ENCODE results near the gene PTH1R. TPM values are rescaled to one million over a fixed set of nuclear protein-coding genes. Genes with fewer than 3 reads are reported as not detected.

PTH1R gene
- total RNA-seq, 2 experiments from 2014 or later = not detected

DNA sequence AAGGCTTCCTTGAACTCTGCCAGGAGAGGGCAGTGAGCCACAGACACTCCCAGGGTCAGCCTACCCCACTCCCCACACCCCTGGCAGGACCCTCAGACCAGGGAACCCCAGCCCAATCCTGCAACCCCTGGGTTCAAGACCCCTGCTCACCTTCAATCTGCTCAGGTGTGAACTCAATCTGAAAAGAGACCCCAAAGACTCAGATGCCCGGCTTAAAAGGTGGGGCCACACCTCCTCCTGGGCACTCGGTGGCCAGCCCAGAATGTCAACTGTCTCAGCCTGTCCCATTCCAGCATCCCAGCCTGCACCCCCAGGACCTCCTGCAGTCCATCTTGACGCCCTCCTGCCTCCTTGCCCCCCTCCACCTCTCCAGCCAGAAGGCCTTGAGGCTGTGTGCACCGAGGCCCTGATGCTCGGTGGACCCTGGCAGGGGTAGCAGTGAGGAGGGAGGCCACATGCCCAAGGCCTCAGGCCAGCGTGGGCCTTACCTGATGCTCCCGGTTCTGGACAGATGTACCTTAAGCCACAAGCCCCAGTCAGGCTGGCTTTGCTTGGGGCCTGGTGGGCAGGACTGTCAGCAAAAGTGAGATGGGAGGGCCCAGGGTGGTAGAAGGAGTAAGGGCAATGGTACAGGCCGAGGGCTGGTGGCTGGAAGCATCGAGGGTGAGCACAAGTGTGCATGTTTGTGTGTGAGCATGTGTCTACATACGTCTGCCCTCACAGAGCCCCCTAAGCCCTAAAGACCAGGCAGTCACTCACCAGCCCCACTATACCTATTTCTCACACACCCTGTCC, 16.5 kb upstream of the PTH1R start:
- Mint-ChIP-seq H3K9me3 (no peaks in the 10 kb centered on the region), H3K27me3 (ENCODE audit: low read depth) (no peaks in the 10 kb centered on the region), H3K4me3 (no peak overlapping the region), H3K36me3 (ENCODE audit: low read depth) (no peaks in the 10 kb centered on the region), H3K27ac (no peak overlapping the region), H3K4me1 (ENCODE audit: low read depth) (no peaks in the 10 kb centered on the region)
- CTCF ChIA-PET = no interaction called here
- DNase-seq = peak; percentile 2
- intact Hi-C loops (cut with micrococcal nuclease) = no loop called here

DNA sequence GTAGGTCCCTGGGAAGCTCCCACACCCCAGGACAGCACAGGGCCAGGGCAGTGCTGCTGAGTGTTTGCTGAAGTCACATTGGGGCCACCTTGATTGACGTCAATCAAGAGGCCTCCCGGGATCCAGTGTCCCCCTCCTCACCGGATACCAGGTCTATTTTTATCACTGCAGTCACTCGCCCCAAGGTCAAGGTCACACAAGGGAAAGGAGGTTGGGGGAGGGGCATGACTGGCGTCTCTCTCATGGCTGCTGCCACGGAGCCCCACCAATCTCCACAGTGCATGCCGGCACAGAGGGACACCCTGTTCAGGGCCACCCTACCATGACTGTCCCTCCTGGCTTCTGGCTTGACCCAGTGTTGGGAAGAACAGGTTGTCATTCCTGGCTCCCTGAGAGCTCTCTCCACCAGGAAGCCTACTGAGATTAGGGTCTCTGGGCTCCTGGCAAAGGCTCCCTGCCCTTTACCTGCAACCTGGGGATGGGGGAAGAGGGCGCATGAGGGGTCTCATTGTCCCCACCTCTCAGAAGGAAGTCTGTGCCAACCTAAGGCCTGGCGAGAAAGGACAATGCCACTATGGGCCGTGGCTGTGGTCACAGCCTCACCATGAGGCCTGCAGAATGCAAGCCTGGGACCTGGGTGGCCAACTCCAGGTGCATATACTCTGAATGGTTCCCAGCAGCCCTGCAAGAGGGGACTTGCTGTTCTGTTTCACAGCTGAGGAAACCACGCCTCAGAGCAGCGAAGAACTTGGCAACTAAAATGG, 15.7 kb upstream of the PTH1R start:
- DNase-seq = peak; percentile 1
- no peaks in the 10 kb centered on the region for H3K4me1 Mint-ChIP-seq (ENCODE audit: low read depth)
- intact Hi-C loops (cut with micrococcal nuclease) = no loop called here
- CTCF ChIA-PET = interaction anchor here (1.4 kb wide), 1 partner anchor 48 kb away, joined by 5 read pairs; no protein-coding TSS in a partner anchor
- no peaks in the 10 kb centered on the region for H3K27me3 Mint-ChIP-seq (ENCODE audit: low read depth)
- no peak overlapping the region for H3K27ac Mint-ChIP-seq
- H3K9me3 Mint-ChIP-seq = no peaks in the 10 kb centered on the region
- no peaks in the 10 kb centered on the region for H3K36me3 Mint-ChIP-seq (ENCODE audit: low read depth)
- H3K4me3 Mint-ChIP-seq = no peak overlapping the region

GRCh38 chr3:46862369-46863025, 15.0 kb upstream of the PTH1R start:
- intact Hi-C loops (cut with micrococcal nuclease) = no loop called here
- Mint-ChIP-seq H3K4me1 (ENCODE audit: low read depth) (no peaks in the 10 kb centered on the region), H3K27ac (no peak overlapping the region), H3K27me3 (ENCODE audit: low read depth) (no peaks in the 10 kb centered on the region), H3K4me3 (no peak overlapping the region), H3K36me3 (ENCODE audit: low read depth) (no peaks in the 10 kb centered on the region), H3K9me3 (no peaks in the 10 kb centered on the region)
- CTCF ChIA-PET = interaction anchor here (1.4 to 1.5 kb wide), 2 partner anchors 33 to 47 kb away, joined by 5 to 6 read pairs; no protein-coding TSS in a partner anchor
- peak; percentile 4 for DNase-seq

GRCh38 chr3:46863261-46863782, 14.2 kb upstream of the PTH1R start, which contains the start of gene MYL3:
TSS of gene MYL3 (minus strand) at chr3:46863444. CDS start at chr3:46863390, 54 bp downstream.
- intact Hi-C loops (cut with micrococcal nuclease) = no loop called here
- Mint-ChIP-seq H3K4me1 (ENCODE audit: low read depth) (no peaks in the 10 kb centered on the region), H3K36me3 (ENCODE audit: low read depth) (no peaks in the 10 kb centered on the region), H3K27me3 (ENCODE audit: low read depth) (no peaks in the 10 kb centered on the region), H3K9me3 (no peaks in the 10 kb centered on the region), H3K4me3 (no peak within 1 kb of the TSS), H3K27ac (no peak within 1 kb of the TSS)
- no peak for DNase-seq
- CTCF ChIA-PET = interaction anchor here (1.4 to 1.5 kb wide), 2 partner anchors 32 to 46 kb away, joined by 5 to 6 read pairs; no protein-coding TSS in a partner anchor

DNA sequence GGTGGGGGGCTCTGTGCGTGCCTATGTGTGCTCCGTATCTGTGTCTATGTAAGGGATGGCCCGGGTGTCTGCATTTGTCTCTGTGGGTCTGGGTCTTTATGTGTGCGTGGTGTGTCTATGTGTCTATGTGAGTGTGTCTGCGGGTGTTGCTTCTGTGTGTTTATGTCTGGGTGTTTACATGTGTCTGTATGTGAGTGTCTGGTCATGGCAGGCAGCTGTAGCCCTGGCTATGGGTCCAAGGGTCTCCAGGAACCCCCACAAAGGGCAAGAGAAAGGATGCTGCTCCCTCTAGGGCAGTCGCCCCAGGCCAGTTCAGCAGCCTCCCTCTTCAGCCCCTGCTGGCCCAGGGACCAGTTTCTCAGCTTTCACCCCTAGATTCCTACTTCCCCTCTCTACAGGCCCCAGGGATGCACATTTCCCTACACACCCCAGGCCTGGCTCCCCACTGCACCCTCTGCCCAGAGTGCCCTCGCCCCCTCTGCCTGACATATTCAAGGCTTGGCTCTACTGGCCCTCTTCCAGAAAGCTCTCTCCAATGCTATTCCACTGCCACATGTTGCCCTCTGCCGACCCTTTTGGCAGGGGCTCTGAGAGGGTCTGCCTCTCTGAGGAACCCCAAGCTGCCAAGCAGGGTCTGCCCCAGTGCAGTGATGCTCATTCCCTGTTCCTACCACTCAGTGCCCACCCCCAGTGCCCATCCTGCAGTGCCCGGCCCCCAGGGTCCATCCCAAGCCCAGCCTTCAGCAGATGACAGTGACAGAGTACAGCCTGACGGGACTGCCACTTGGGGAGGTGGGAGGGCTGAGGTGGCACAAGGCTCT, 13.2 kb upstream of the PTH1R start:
- intact Hi-C loops (cut with micrococcal nuclease) = no loop called here
- Mint-ChIP-seq H3K36me3 (ENCODE audit: low read depth) (no peaks in the 10 kb centered on the region), H3K27me3 (ENCODE audit: low read depth) (no peaks in the 10 kb centered on the region), H3K9me3 (no peaks in the 10 kb centered on the region), H3K27ac (no peak overlapping the region), H3K4me3 (no peak overlapping the region), H3K4me1 (ENCODE audit: low read depth) (no peaks in the 10 kb centered on the region)
- CTCF ChIA-PET = interaction anchor here (1.5 kb wide), 1 partner anchor 31 kb away, joined by 6 read pairs; no protein-coding TSS in a partner anchor
- no peak for DNase-seq

DNA sequence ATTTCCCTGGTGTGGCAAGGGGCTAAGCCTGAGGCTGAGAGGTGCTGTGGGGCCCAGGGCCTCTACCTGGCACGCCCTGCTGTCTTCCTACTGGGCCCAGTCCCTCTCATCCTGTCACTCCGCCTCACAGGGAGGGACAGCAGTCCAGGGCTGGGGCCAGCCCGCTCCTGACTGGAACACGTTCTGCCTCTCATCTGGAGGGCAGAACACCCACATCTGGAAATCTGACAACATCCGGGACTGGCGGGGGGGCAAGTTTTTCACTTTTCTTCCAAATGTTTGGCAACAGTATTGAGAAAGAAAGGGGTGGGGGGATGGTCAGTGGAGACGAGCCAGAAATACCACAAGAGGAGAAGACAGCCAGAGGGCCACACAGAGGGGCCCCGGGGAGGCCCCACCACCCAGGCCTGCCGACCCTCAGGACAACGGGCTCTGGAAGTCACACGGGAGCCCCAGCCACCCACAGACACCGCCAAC, 12.5 kb upstream of the PTH1R start:
- no peak overlapping the region for H3K27ac Mint-ChIP-seq
- CTCF ChIA-PET = interaction anchor here (2.9 kb wide), 1 partner anchor 30 kb away, joined by 22 read pairs; no protein-coding TSS in a partner anchor
- intact Hi-C loops (cut with micrococcal nuclease) = no loop called here
- H3K27me3 Mint-ChIP-seq (ENCODE audit: low read depth) = no peaks in the 10 kb centered on the region
- H3K4me3 Mint-ChIP-seq = no peak overlapping the region
- no peaks in the 10 kb centered on the region for H3K4me1 Mint-ChIP-seq (ENCODE audit: low read depth)
- no peak for DNase-seq
- no peaks in the 10 kb centered on the region for H3K36me3 Mint-ChIP-seq (ENCODE audit: low read depth)
- H3K9me3 Mint-ChIP-seq = no peaks in the 10 kb centered on the region

DNA sequence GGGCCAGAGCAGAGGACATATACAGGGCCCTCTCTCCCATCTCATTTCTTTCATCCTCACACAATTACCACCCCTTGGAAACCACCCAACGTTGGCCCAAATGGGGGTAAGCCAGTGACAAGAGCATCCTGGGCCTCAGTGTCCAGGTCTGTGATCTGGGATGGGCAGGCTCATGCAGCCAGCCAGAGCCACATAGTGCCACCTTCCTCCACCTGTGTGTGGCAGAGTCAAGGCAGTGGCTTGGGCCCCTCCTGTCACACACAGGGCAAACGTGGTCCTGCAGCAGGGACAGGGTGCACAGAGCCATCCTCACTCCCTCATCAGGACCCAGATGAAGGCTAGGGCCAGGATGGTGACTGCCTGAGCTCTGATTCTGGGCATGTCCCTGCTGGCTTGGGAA, 12.0 kb upstream of the PTH1R start:
- no peaks in the 10 kb centered on the region for H3K36me3 Mint-ChIP-seq (ENCODE audit: low read depth)
- CTCF ChIA-PET = interaction anchor here (0.6 to 2.9 kb wide), 5 partner anchors 20 to 162 kb away, joined by 3 to 22 read pairs (median 4); no protein-coding TSS in a partner anchor
- H3K27ac Mint-ChIP-seq = no peak overlapping the region
- no peaks in the 10 kb centered on the region for H3K9me3 Mint-ChIP-seq
- intact Hi-C loops (cut with micrococcal nuclease) = no loop called here
- H3K4me1 Mint-ChIP-seq (ENCODE audit: low read depth) = no peaks in the 10 kb centered on the region
- DNase-seq = no peak
- no peak overlapping the region for H3K4me3 Mint-ChIP-seq
- no peaks in the 10 kb centered on the region for H3K27me3 Mint-ChIP-seq (ENCODE audit: low read depth)

- Mint-ChIP-seq H3K9me3 (no peaks in the 10 kb centered on the region), H3K4me1 (ENCODE audit: low read depth) (no peaks in the 10 kb centered on the region), H3K27me3 (ENCODE audit: low read depth) (no peaks in the 10 kb centered on the region), H3K36me3 (ENCODE audit: low read depth) (no peaks in the 10 kb centered on the region), H3K4me3 (no peak overlapping the region), H3K27ac (no peak overlapping the region)
- intact Hi-C loops (cut with micrococcal nuclease) = loop anchor here (1.0 to 2.0 kb wide), 4 partner anchors 29 to 505 kb away; no protein-coding TSS in a partner anchor
- CTCF ChIA-PET = interaction anchor here (0.6 to 2.9 kb wide), 14 partner anchors 9 to 349 kb away, joined by 3 to 22 read pairs (median 4); partner anchors contain the start of gene PTH1R
- DNase-seq = no peak
These were observed 11.4 kb upstream of the PTH1R start for GRCh38 chr3:46866032-46866595.

GRCh38 chr3:46866720-46867549, 10.6 kb upstream of the PTH1R start:
- DNase-seq = peak; percentile 84
- H3K4me1 Mint-ChIP-seq (ENCODE audit: low read depth) = no peaks in the 10 kb centered on the region
- no peak overlapping the region for H3K4me3 Mint-ChIP-seq
- no peaks in the 10 kb centered on the region for H3K36me3 Mint-ChIP-seq (ENCODE audit: low read depth)
- CTCF ChIA-PET = interaction anchor here (0.6 to 2.9 kb wide), 17 partner anchors 8 to 348 kb away, joined by 3 to 22 read pairs (median 4); partner anchors contain the start of gene PTH1R
- H3K27me3 Mint-ChIP-seq (ENCODE audit: low read depth) = no peaks in the 10 kb centered on the region
- H3K9me3 Mint-ChIP-seq = no peaks in the 10 kb centered on the region
- intact Hi-C loops (cut with micrococcal nuclease) = loop anchor here (1.0 to 2.0 kb wide), 4 partner anchors 28 to 504 kb away; no protein-coding TSS in a partner anchor
- no peak overlapping the region for H3K27ac Mint-ChIP-seq

DNA sequence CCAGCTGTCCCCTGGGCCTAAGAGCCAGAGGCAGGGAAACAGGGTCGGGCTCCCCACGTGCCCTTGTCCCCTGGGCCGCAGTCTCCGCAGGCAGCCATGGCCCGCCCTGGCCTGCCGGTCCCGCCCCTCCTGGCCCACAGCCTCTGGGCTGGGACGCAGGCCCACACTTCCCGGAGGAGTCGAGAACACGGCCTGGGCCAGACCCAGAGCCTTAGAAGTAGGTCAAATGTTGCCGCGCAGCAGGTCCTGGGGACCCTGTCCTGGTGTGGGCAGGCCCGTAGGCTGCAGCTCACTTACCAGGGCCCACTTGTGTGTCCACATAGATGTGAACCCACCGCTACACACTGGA, 10.0 kb upstream of the PTH1R start:
- intact Hi-C loops (cut with micrococcal nuclease) = loop anchor here (2.0 kb wide), 2 partner anchors 27 to 503 kb away; no protein-coding TSS in a partner anchor

More for the DNA sequence above, 10.0 kb upstream of the PTH1R start:
- Mint-ChIP-seq H3K4me3 (no peak overlapping the region), H3K27me3 (ENCODE audit: low read depth) (no peaks in the 10 kb centered on the region), H3K4me1 (ENCODE audit: low read depth) (no peaks in the 10 kb centered on the region), H3K9me3 (no peaks in the 10 kb centered on the region), H3K27ac (no peak overlapping the region), H3K36me3 (ENCODE audit: low read depth) (no peaks in the 10 kb centered on the region)
- CTCF ChIA-PET = interaction anchor here (0.8 to 2.9 kb wide), 8 partner anchors 10 to 100 kb away, joined by 3 to 22 read pairs (median 4); partner anchors contain the start of gene PTH1R
- no peak for DNase-seq

Data from activated naive CD4-positive, alpha-beta T cell treated with anti-CD3 and anti-CD28 coated beads for 36 hours (primary cell).